Chondrocyte (in vitro differentiated cells): Measurements from ENCODE around the gene COL9A2. TPM values are rescaled to one million over a fixed set of nuclear protein-coding genes. Genes with fewer than 3 reads are reported as not detected.

Source experiments
- DNase-seq: peaks from one replicate; pipeline ENCODE4 v3.0.0; 2021; ENCODE audit warnings: mixed read lengths, low spot score
- H3K27ac Mint-ChIP-seq: one replicate; pipeline ENCODE4 v1.8.0; 2021; ENCODE audit warnings: mild to moderate bottlenecking, moderate library complexity, mixed read lengths; ENCODE audit not compliant: unreplicated experiment
- H3K27me3 Mint-ChIP-seq: 2 replicates; pipeline ENCODE4 v1.8.0; 2021; ENCODE audit warnings: low read depth, mixed read lengths
- H3K36me3 Mint-ChIP-seq: 2 replicates; pipeline ENCODE4 v1.8.0; 2021; ENCODE audit warnings: low read depth, mixed read lengths
- H3K4me1 Mint-ChIP-seq: 2 replicates; pipeline ENCODE4 v1.8.0; 2021; ENCODE audit warnings: low read depth, mild to moderate bottlenecking, mixed read lengths
- H3K4me3 Mint-ChIP-seq: one replicate; pipeline ENCODE4 v1.8.0; 2021; ENCODE audit warnings: mild to moderate bottlenecking, moderate library complexity, mixed read lengths; ENCODE audit not compliant: unreplicated experiment
- H3K9me3 Mint-ChIP-seq: 2 replicates; pipeline ENCODE4 v1.8.0; 2021; ENCODE audit warnings: low read depth, mixed read lengths
- total RNA-seq: library from RNA; stranded (reverse); gene quantifications from 3 replicates; pipeline ENCODE4 v1.2.1, GENCODE V29; 2021
- TF ChIP-seq, protein P1 (sequence below): fragments of 200-600 bp; sonication (generic); IDR thresholded peaks from 2 replicates; pipeline ENCODE4 v1.5.0; 2021; ENCODE audit warnings: antibody characterized with exemption, mild to moderate bottlenecking, moderate library complexity

Gene COL9A2
- total RNA-seq, 1 donor from 2014 or later, result 9.9 TPM

GRCh38 chr1:40257688-40258444 lies 59.2 kb downstream of the COL9A2 start, which contains the start of gene ZMPSTE24:
Gene ZMPSTE24, plus strand, starts transcription at chr1:40258236. Its CDS starts 36 bp downstream, at chr1:40258272.
- Mint-ChIP-seq H3K27ac (peak within 1 kb of the TSS; percentile 100), H3K4me3 (peak within 1 kb of the TSS; percentile 96), H3K36me3 (peaks cover 18% of the 10 kb centered on the region), H3K9me3 (no peaks in the 10 kb centered on the region), H3K4me1 (peaks cover 42% of the 10 kb centered on the region), H3K27me3 (no peaks in the 10 kb centered on the region)
- TF ChIP-seq, protein P1, sequence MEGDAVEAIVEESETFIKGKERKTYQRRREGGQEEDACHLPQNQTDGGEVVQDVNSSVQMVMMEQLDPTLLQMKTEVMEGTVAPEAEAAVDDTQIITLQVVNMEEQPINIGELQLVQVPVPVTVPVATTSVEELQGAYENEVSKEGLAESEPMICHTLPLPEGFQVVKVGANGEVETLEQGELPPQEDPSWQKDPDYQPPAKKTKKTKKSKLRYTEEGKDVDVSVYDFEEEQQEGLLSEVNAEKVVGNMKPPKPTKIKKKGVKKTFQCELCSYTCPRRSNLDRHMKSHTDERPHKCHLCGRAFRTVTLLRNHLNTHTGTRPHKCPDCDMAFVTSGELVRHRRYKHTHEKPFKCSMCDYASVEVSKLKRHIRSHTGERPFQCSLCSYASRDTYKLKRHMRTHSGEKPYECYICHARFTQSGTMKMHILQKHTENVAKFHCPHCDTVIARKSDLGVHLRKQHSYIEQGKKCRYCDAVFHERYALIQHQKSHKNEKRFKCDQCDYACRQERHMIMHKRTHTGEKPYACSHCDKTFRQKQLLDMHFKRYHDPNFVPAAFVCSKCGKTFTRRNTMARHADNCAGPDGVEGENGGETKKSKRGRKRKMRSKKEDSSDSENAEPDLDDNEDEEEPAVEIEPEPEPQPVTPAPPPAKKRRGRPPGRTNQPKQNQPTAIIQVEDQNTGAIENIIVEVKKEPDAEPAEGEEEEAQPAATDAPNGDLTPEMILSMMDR, result no peak
- DNase-seq, result peak; percentile 98

DNA sequence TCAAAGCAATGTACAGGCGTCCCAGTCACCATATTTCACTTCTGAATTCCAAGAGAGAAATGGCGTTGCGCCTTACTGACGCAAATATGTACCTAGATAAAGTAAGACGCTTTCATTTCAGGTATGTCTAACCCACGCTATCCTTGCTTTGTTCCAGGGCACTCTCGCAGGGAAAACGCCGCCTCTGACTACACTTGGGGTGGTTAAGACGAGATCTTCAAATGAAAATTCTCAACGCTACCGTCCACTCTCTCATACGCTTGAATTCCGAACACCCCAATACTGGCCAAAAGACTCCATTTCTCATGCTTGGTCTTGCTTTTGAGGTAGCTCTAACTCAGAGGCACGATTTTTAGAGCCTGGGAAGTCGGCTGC lies 59.8 kb downstream of the COL9A2 start:
- TF ChIP-seq, protein P1, result no peak
- peak overlapping the region; percentile 100 for H3K27ac Mint-ChIP-seq
- H3K4me1 Mint-ChIP-seq, result peaks cover 38% of the 10 kb centered on the region
- no peaks in the 10 kb centered on the region for H3K9me3 Mint-ChIP-seq
- H3K4me3 Mint-ChIP-seq, result peak overlapping the region; percentile 96
- no peak for DNase-seq
- H3K36me3 Mint-ChIP-seq, result peaks cover 14% of the 10 kb centered on the region
- H3K27me3 Mint-ChIP-seq, result no peaks in the 10 kb centered on the region

DNA sequence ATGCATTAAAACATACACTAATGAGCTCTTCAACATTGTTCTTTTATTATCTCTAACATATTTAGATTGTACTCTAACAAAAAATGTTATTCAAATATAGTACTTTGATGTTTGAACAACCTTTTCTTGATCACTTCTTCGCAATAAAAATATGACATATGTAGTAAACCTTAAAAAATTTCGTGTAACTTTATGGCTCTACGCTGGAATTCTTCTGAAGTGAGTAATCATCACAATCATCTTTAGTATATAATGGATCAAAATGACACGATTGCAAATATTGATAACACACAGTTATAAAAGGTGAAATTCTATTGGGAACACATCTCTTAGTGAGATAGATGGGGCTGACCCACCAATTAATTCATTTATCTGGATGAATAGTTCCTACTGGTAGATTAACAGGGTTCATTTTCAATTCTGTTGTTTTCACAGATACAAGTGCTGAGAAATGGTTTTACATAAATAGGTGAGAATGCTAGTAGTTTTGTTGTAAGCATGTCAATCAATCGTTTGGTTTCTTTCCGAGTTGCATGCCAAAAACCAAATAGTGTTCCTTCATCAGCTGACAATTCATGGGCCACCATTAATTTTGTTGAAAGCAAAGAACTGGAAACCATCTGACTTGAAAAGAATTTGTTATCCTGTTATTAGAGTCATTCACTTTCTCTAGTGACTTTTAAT lies 60.5 kb downstream of the COL9A2 start:
- H3K36me3 Mint-ChIP-seq, result peaks cover 10% of the 10 kb centered on the region
- TF ChIP-seq, protein P1, result no peak
- no peak for DNase-seq
- peak overlapping the region; percentile 96 for H3K4me3 Mint-ChIP-seq
- peaks cover 32% of the 10 kb centered on the region for H3K4me1 Mint-ChIP-seq
- no peaks in the 10 kb centered on the region for H3K9me3 Mint-ChIP-seq
- H3K27me3 Mint-ChIP-seq, result no peaks in the 10 kb centered on the region
- peak overlapping the region; percentile 100 for H3K27ac Mint-ChIP-seq

DNA sequence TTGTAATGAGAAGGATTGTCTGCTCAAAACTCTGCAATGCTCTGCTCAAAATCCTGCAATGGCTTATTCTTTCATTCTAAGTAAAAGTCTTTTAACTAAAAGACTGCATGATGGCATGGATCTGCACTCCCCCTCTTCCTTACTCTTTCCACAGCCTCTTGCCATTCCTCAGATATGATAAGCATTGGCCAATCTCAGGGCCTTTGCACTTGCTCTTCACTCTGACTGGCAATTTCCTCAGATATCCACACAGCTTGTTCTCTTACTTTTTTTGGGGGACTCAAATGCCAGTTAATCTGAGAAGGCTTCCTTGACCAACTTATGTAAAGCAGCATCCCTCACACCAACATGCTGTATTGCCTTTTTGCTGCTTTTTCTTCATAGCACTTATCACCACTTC lies 61.9 kb downstream of the COL9A2 start:
- Mint-ChIP-seq H3K27ac (no peak overlapping the region), H3K36me3 (peaks cover 2% of the 10 kb centered on the region), H3K9me3 (no peaks in the 10 kb centered on the region), H3K4me1 (peaks cover 24% of the 10 kb centered on the region), H3K4me3 (no peak overlapping the region), H3K27me3 (no peaks in the 10 kb centered on the region)
- DNase-seq, result no peak
- TF ChIP-seq, protein P1, result no peak

DNA sequence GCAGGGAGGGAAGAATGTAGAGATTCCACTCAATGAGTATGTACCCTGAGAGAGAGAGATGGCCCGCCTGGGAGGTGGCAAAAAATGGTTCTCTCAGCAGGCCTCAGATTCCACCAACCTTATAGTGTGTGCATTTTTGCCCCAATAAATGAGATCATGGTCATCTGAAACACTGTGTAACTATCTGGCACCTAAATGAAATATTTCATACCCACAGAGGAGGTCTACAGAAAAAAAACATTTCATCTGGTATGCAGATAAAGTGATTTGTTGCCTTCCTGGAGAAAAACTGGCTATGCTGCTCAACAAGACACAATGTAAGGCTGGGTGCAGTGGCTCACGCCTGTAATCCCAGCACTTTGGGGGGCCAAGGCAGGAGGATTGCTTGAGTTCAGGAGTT lies 64.5 kb downstream of the COL9A2 start:
- H3K9me3 Mint-ChIP-seq, result no peaks in the 10 kb centered on the region
- H3K4me1 Mint-ChIP-seq, result peaks cover 16% of the 10 kb centered on the region
- no peak overlapping the region for H3K27ac Mint-ChIP-seq
- H3K36me3 Mint-ChIP-seq, result peaks cover 1% of the 10 kb centered on the region
- DNase-seq, result no peak
- TF ChIP-seq, protein P1, result no peak
- H3K4me3 Mint-ChIP-seq, result no peak overlapping the region
- H3K27me3 Mint-ChIP-seq, result no peaks in the 10 kb centered on the region
